Amniotic stem cell (primary cell): ENCODE measurements around the gene ARHGAP25.

ENCODE experiments used
- DNase-seq: peaks from one replicate; lab custom pipeline; 2025; lab: John Stamatoyannopoulos, UW

Gene ARHGAP25

GRCh38 chr2:68734688-68735525 lies at the start of gene ARHGAP25:
ARHGAP25 (plus strand) TSS chr2:68734811; CDS start chr2:68735200, 389 bp downstream.
- no peak for DNase-seq

- DNase-seq = no peak
Measured at GRCh38 chr2:68686178-68686577, 48.4 kb upstream of the ARHGAP25 start.

- DNase-seq = no peak
Measured at GRCh38 chr2:68687018-68687417, 47.6 kb upstream of the ARHGAP25 start.

GRCh38 chr2:68689553-68690537 lies 44.8 kb upstream of the ARHGAP25 start:
- no peak for DNase-seq

- no peak for DNase-seq
Measured at GRCh38 chr2:68690851-68691250, 43.8 kb upstream of the ARHGAP25 start.

GRCh38 chr2:68692511-68692910 lies 42.1 kb upstream of the ARHGAP25 start:
- DNase-seq = no peak

GRCh38 chr2:68693951-68694350 lies 40.7 kb upstream of the ARHGAP25 start:
- no peak for DNase-seq

GRCh38 chr2:68695971-68696370 lies 38.6 kb upstream of the ARHGAP25 start:
- DNase-seq = no peak

- no peak for DNase-seq
Measured at GRCh38 chr2:68696554-68696953, 38.1 kb upstream of the ARHGAP25 start.

GRCh38 chr2:68698567-68699377 lies 35.8 kb upstream of the ARHGAP25 start:
- no peak for DNase-seq

GRCh38 chr2:68700560-68700959 lies 34.1 kb upstream of the ARHGAP25 start:
- no peak for DNase-seq

GRCh38 chr2:68706637-68707036 lies 28.0 kb upstream of the ARHGAP25 start:
- DNase-seq = no peak

GRCh38 chr2:68708629-68709028 lies 26.0 kb upstream of the ARHGAP25 start:
- no peak for DNase-seq

- peak; percentile 20 for DNase-seq
Measured at GRCh38 chr2:68709421-68709911, 25.1 kb upstream of the ARHGAP25 start.

- DNase-seq = no peak
Measured at GRCh38 chr2:68710336-68710735, 24.3 kb upstream of the ARHGAP25 start.

GRCh38 chr2:68710756-68711155 lies 23.9 kb upstream of the ARHGAP25 start:
- DNase-seq = no peak

- no peak for DNase-seq
Measured at GRCh38 chr2:68714866-68715265, 19.7 kb upstream of the ARHGAP25 start.

- DNase-seq = no peak
Measured at GRCh38 chr2:68715353-68716041, 19.1 kb upstream of the ARHGAP25 start.

GRCh38 chr2:68716604-68717304 lies 17.9 kb upstream of the ARHGAP25 start:
- no peak for DNase-seq

- no peak for DNase-seq
Measured at GRCh38 chr2:68717305-68717661, 17.3 kb upstream of the ARHGAP25 start.

- no peak for DNase-seq
Measured at GRCh38 chr2:68719912-68720311, 14.7 kb upstream of the ARHGAP25 start.
